Fibroblast of lung (primary cell): Measurements from ENCODE around the gene TFAP2C. TPM values are rescaled to one million over a fixed set of nuclear protein-coding genes. Genes with fewer than 3 reads are reported as not detected.
"Not testable (repeated sequence)": the region's sequence is repeated elsewhere in the genome, so short reads cannot be mapped to it uniquely, and the experiment has no call there.

ENCODE experiments used
- DNase-seq, 2 donors: peaks; one replicate each; pipeline versions ENCODE4 v3.0.0 to v3.0.0-alpha.2; 2010; ENCODE audit warnings: low read depth in 2 of 2
- H2AFZ ChIP-seq: 2 replicates; pipeline ENCODE4 v1.5.1; 2012; ENCODE audit warnings: low read length, control low read depth, inconsistent platforms
- H3K27ac ChIP-seq: 2 replicates; pipeline ENCODE4 v1.5.1; 2011; ENCODE audit warnings: low read length, control low read depth; ENCODE audit not compliant: insufficient read depth
- H3K27me3 ChIP-seq: 2 replicates; pipeline ENCODE4 v1.5.1; 2011; ENCODE audit warnings: mild to moderate bottlenecking, low read length; ENCODE audit not compliant: control insufficient read depth, insufficient read depth
- H3K36me3 ChIP-seq: 2 replicates; pipeline ENCODE4 v1.5.1; 2011; ENCODE audit warnings: low read length; ENCODE audit not compliant: control insufficient read depth, insufficient read depth
- H3K4me1 ChIP-seq: 2 replicates; pipeline ENCODE4 v1.5.1; 2011; ENCODE audit warnings: low read length; ENCODE audit not compliant: control insufficient read depth, insufficient read depth; ENCODE audit errors: extremely low read depth
- H3K4me2 ChIP-seq: 2 replicates; pipeline ENCODE4 v1.5.1; 2011; ENCODE audit warnings: low read length, control low read depth; ENCODE audit not compliant: insufficient read depth; ENCODE audit errors: extremely low read depth
- H3K4me3 ChIP-seq, 4 experiments: fragments of 200-600 bp in 1 of 4; sonication (generic) in 1 of 4; replicated peaks in 1 of 4; 2 replicates each; pipeline ENCODE4 v1.5.1; 2011 to 2016; ENCODE audit warnings: low read length in 4 of 4, low read depth in 3 of 4, mild to moderate bottlenecking in 3 of 4, control low read depth in 2 of 4, inconsistent platforms in 1 of 4, mixed read lengths in 1 of 4; ENCODE audit not compliant: insufficient read depth in 1 of 4; ENCODE audit errors: control extremely low read depth in 1 of 4
- H3K79me2 ChIP-seq: 2 replicates; pipeline ENCODE4 v1.5.1; 2012; ENCODE audit warnings: mild to moderate bottlenecking, low read length, inconsistent platforms; ENCODE audit not compliant: control insufficient read depth, insufficient read depth
- H3K9ac ChIP-seq: 2 replicates; pipeline ENCODE4 v1.5.1; 2011; ENCODE audit warnings: mild to moderate bottlenecking, low read length, control low read depth; ENCODE audit not compliant: insufficient read depth
- H3K9me3 ChIP-seq: 2 replicates; pipeline ENCODE4 v1.5.1; 2012; ENCODE audit warnings: low read depth, low read length; ENCODE audit not compliant: control insufficient read depth, insufficient read depth
- H4K20me1 ChIP-seq: 2 replicates; pipeline ENCODE4 v1.5.1; 2011; ENCODE audit warnings: low read length; ENCODE audit not compliant: control insufficient read depth, insufficient read depth; ENCODE audit errors: extremely low read depth
- CTCF ChIP-seq, 2 donors: IDR thresholded peaks in 1 of 2; conservative IDR thresholded peaks in 1 of 2; 1 replicate in 1 of 2; 2 replicates in 1 of 2; pipeline ENCODE4 v1.5.1; 2011 to 2012; ENCODE audit warnings: low read length in 2 of 2, control low read depth in 1 of 2, inconsistent platforms in 1 of 2, low read depth in 1 of 2, mild to moderate bottlenecking in 1 of 2
- EZH2 ChIP-seq: IDR thresholded peaks from 2 replicates; pipeline ENCODE4 v1.5.1; 2012; ENCODE audit warnings: low read length, control low read depth, mild to moderate bottlenecking; ENCODE audit errors: missing control alignments
- polyA plus RNA-seq, 2 donors: library from polyadenylated mRNA; depleted of rRNA in 1 of 2; stranded (reverse) in 1 of 2; unstranded in 1 of 2; fragments of >200 nt; gene quantifications; 2 replicates each; pipeline ENCODE4 v1.2.1, GENCODE V29; 2011 to 2012; ENCODE audit warnings: missing spikeins in 1 of 2
- total RNA-seq: library from RNA; depleted of rRNA; stranded (reverse); fragments of >200 nt; gene quantifications from 2 replicates; pipeline ENCODE4 v1.2.1, GENCODE V29; 2014

Gene TFAP2C
- total and polyA plus RNA-seq, 2 donors (not counting 1 experiment from before 2014, with no cell fraction given): 0.39 TPM; not detected in 1

GRCh38 chr20:56656632-56657031 lies 27.5 kb downstream of the TFAP2C start:
- no peak overlapping the region for H2AFZ ChIP-seq
- H4K20me1 ChIP-seq: no peaks in the 10 kb centered on the region
- TF ChIP-seq CTCF (conservative IDR thresholded peaks at IDR 0.05 in 1 of 2, IDR thresholded peaks at IDR 0.05 in 1 of 2; ENCODE audit: low read depth in 1 of 2, low read length in 2 of 2) (no peak), EZH2 (no peak)
- no peaks in the 10 kb centered on the region for H3K36me3 ChIP-seq
- DNase-seq: no peak
- no peak overlapping the region for H3K27ac ChIP-seq
- H3K4me3 ChIP-seq: no peak overlapping the region
- no peak overlapping the region for H3K9ac ChIP-seq
- H3K27me3 ChIP-seq: no peaks in the 10 kb centered on the region
- H3K4me1 ChIP-seq: no peaks in the 10 kb centered on the region
- no peak overlapping the region for H3K4me2 ChIP-seq
- no peaks in the 10 kb centered on the region for H3K79me2 ChIP-seq
- no peaks in the 10 kb centered on the region for H3K9me3 ChIP-seq

GRCh38 chr20:56657879-56658278 lies 28.8 kb downstream of the TFAP2C start:
- Histone ChIP-seq H3K9ac (no peak overlapping the region), H3K4me1 (no peaks in the 10 kb centered on the region), H3K79me2 (no peaks in the 10 kb centered on the region), H3K27ac (no peak overlapping the region), H2AFZ (no peak overlapping the region), H3K4me2 (no peak overlapping the region), H3K27me3 (no peaks in the 10 kb centered on the region), H3K36me3 (no peaks in the 10 kb centered on the region), H4K20me1 (no peaks in the 10 kb centered on the region), H3K9me3 (no peaks in the 10 kb centered on the region), H3K4me3 (no peak overlapping the region)
- TF ChIP-seq EZH2 (no peak), CTCF (conservative IDR thresholded peaks at IDR 0.05 in 1 of 2, IDR thresholded peaks at IDR 0.05 in 1 of 2; ENCODE audit: low read depth in 1 of 2, low read length in 2 of 2) (no peak)
- DNase-seq: no peak

- H3K36me3 ChIP-seq, H3K9ac ChIP-seq, H3K4me2 ChIP-seq: not testable (repeated sequence)
Observed at GRCh38 chr20:56658341-56658947, 29.3 kb downstream of the TFAP2C start.

More at GRCh38 chr20:56658341-56658947, 29.3 kb downstream of the TFAP2C start:
- not testable (repeated sequence) for H3K27ac ChIP-seq, H4K20me1 ChIP-seq, DNase-seq, H2AFZ ChIP-seq, H3K9me3 ChIP-seq, H3K4me1 ChIP-seq, H3K79me2 ChIP-seq, H3K4me3 ChIP-seq, H3K27me3 ChIP-seq
